ENCODE results near the gene PTPRJ. TPM values are rescaled to one million over a fixed set of nuclear protein-coding genes. Genes with fewer than 3 reads are reported as not detected.

The PTPRJ gene
- total RNA-seq, 1 donor from 2014 or later = 22.9 TPM

- no peaks in the 10 kb centered on the region for H3K9me3 ChIP-seq (ENCODE audit: insufficient read depth, low read depth, low read length)
- peaks cover 3% of the 10 kb centered on the region for H3K4me1 ChIP-seq (ENCODE audit: insufficient read depth, low read length)
- Mint-ChIP-seq H3K4me1 (ENCODE audit: low read depth, unreplicated experiment) (no peaks in the 10 kb centered on the region), H3K27ac (ENCODE audit: unreplicated experiment) (no peak overlapping the region), H3K36me3 (ENCODE audit: low read depth, unreplicated experiment) (peaks cover 15% of the 10 kb centered on the region), H3K9me3 (ENCODE audit: unreplicated experiment) (no peaks in the 10 kb centered on the region), H3K4me3 (ENCODE audit: unreplicated experiment) (no peak overlapping the region), H3K27me3 (ENCODE audit: low read depth, unreplicated experiment) (no peaks in the 10 kb centered on the region)
- peaks cover 14% of the 10 kb centered on the region for H3K36me3 ChIP-seq (ENCODE audit: insufficient read depth, low read length)
- no peak overlapping the region for H3K27ac ChIP-seq (ENCODE audit: low read depth, low read length)
- no peaks in the 10 kb centered on the region for H3K27me3 ChIP-seq (ENCODE audit: insufficient read depth, low read length)
- DNase-seq (ENCODE audit: low read depth) = no peak
- no peak for TF ChIP-seq CTCF (IDR thresholded peaks at IDR 0.05; ENCODE audit: insufficient read depth, low read depth, low read length)
- no peak for TF ChIP-seq EZH2 (IDR thresholded peaks at IDR 0.05; ENCODE audit: insufficient read depth, low read length)
- H3K79me2 ChIP-seq (ENCODE audit: insufficient read depth, low read length) = no peaks in the 10 kb centered on the region
- no peak overlapping the region for H2AFZ ChIP-seq (ENCODE audit: low read depth, low read length)
- no peaks in the 10 kb centered on the region for H4K20me1 ChIP-seq (ENCODE audit: insufficient read depth, low read length)
- H3K4me2 ChIP-seq (ENCODE audit: low read length) = no peak overlapping the region
- no peak for FAIRE-seq
- no peak overlapping the region for H3K9ac ChIP-seq (ENCODE audit: low read length)
- H3K4me3 ChIP-seq (ENCODE audit: insufficient read depth, low read depth, low read length) = no peak overlapping the region
Observed at GRCh38 chr11:48162885-48163268, 182.5 kb downstream of the PTPRJ start.

- Histone ChIP-seq H3K4me1 (ENCODE audit: insufficient read depth, low read length) (peaks cover 3% of the 10 kb centered on the region), H3K27ac (ENCODE audit: low read depth, low read length) (no peak overlapping the region), H2AFZ (ENCODE audit: low read depth, low read length) (no peak overlapping the region), H3K36me3 (ENCODE audit: insufficient read depth, low read length) (peaks cover 14% of the 10 kb centered on the region), H3K79me2 (ENCODE audit: insufficient read depth, low read length) (no peaks in the 10 kb centered on the region), H3K4me3 (ENCODE audit: insufficient read depth, low read depth, low read length) (no peak overlapping the region), H3K9me3 (ENCODE audit: insufficient read depth, low read depth, low read length) (no peaks in the 10 kb centered on the region), H4K20me1 (ENCODE audit: insufficient read depth, low read length) (no peaks in the 10 kb centered on the region), H3K9ac (ENCODE audit: low read length) (no peak overlapping the region), H3K27me3 (ENCODE audit: insufficient read depth, low read length) (no peaks in the 10 kb centered on the region), H3K4me2 (ENCODE audit: low read length) (no peak overlapping the region)
- FAIRE-seq (no peak), DNase-seq (ENCODE audit: low read depth) (no peak)
- Mint-ChIP-seq H3K36me3 (ENCODE audit: low read depth, unreplicated experiment) (peaks cover 13% of the 10 kb centered on the region), H3K9me3 (ENCODE audit: unreplicated experiment) (no peaks in the 10 kb centered on the region), H3K4me1 (ENCODE audit: low read depth, unreplicated experiment) (no peaks in the 10 kb centered on the region), H3K4me3 (ENCODE audit: unreplicated experiment) (no peak overlapping the region), H3K27me3 (ENCODE audit: low read depth, unreplicated experiment) (no peaks in the 10 kb centered on the region), H3K27ac (ENCODE audit: unreplicated experiment) (no peak overlapping the region)
- TF ChIP-seq EZH2 (IDR thresholded peaks at IDR 0.05; ENCODE audit: insufficient read depth, low read length) (no peak), CTCF (IDR thresholded peaks at IDR 0.05; ENCODE audit: insufficient read depth, low read depth, low read length) (no peak)
Observed at GRCh38 chr11:48163360-48164100, 183.2 kb downstream of the PTPRJ start.

GRCh38 chr11:48164836-48165235 is 184.5 kb downstream of the PTPRJ start:
- no peak for TF ChIP-seq CTCF (IDR thresholded peaks at IDR 0.05; ENCODE audit: insufficient read depth, low read depth, low read length)
- no peak for TF ChIP-seq EZH2 (IDR thresholded peaks at IDR 0.05; ENCODE audit: insufficient read depth, low read length)
- no peaks in the 10 kb centered on the region for H3K9me3 ChIP-seq (ENCODE audit: insufficient read depth, low read depth, low read length)
- Mint-ChIP-seq H3K9me3 (ENCODE audit: unreplicated experiment) (no peaks in the 10 kb centered on the region), H3K27me3 (ENCODE audit: low read depth, unreplicated experiment) (no peaks in the 10 kb centered on the region), H3K36me3 (ENCODE audit: low read depth, unreplicated experiment) (peaks cover 13% of the 10 kb centered on the region), H3K4me1 (ENCODE audit: low read depth, unreplicated experiment) (no peaks in the 10 kb centered on the region), H3K4me3 (ENCODE audit: unreplicated experiment) (no peak overlapping the region), H3K27ac (ENCODE audit: unreplicated experiment) (no peak overlapping the region)
- peaks cover 14% of the 10 kb centered on the region for H3K36me3 ChIP-seq (ENCODE audit: insufficient read depth, low read length)
- H3K4me1 ChIP-seq (ENCODE audit: insufficient read depth, low read length) = peaks cover 11% of the 10 kb centered on the region
- H4K20me1 ChIP-seq (ENCODE audit: insufficient read depth, low read length) = no peaks in the 10 kb centered on the region
- FAIRE-seq (no peak), DNase-seq (ENCODE audit: low read depth) (no peak)
- no peak overlapping the region for H3K27ac ChIP-seq (ENCODE audit: low read depth, low read length)
- no peak overlapping the region for H3K4me2 ChIP-seq (ENCODE audit: low read length)
- H3K79me2 ChIP-seq (ENCODE audit: insufficient read depth, low read length) = no peaks in the 10 kb centered on the region
- H2AFZ ChIP-seq (ENCODE audit: low read depth, low read length) = no peak overlapping the region
- no peak overlapping the region for H3K4me3 ChIP-seq (ENCODE audit: insufficient read depth, low read depth, low read length)
- no peaks in the 10 kb centered on the region for H3K27me3 ChIP-seq (ENCODE audit: insufficient read depth, low read length)
- H3K9ac ChIP-seq (ENCODE audit: low read length) = no peak overlapping the region

Measured in astrocyte (in vitro differentiated cells and primary cell).